CD4-positive, alpha-beta T cell treated with Interleukin-6 for 4 hours (primary cell): ENCODE data around the gene TXNDC15.

Experiments used
- DNase-seq: peaks from one replicate; pipeline ENCODE4 v3.0.0-alpha.2; 2020; ENCODE audit warnings: mixed read lengths

Gene TXNDC15

GRCh38 chr5:134920848-134921575 is 46.8 kb downstream of the TXNDC15 start:
- no peak for DNase-seq

- no peak for DNase-seq
Measured at GRCh38 chr5:134932508-134932907, 58.3 kb downstream of the TXNDC15 start.

GRCh38 chr5:134934202-134934601 is 60.0 kb downstream of the TXNDC15 start:
- DNase-seq: no peak

- DNase-seq: no peak
Measured at GRCh38 chr5:134935711-134936602, 61.8 kb downstream of the TXNDC15 start.

GRCh38 chr5:134937526-134937925 is 63.4 kb downstream of the TXNDC15 start:
- no peak for DNase-seq

GRCh38 chr5:134938030-134938429 is 63.9 kb downstream of the TXNDC15 start:
- no peak for DNase-seq

GRCh38 chr5:134939500-134939899 is 65.3 kb downstream of the TXNDC15 start:
- no peak for DNase-seq

GRCh38 chr5:134943547-134943946 is 69.4 kb downstream of the TXNDC15 start:
- no peak for DNase-seq

GRCh38 chr5:134944630-134945029 is 70.5 kb downstream of the TXNDC15 start:
- no peak for DNase-seq

- no peak for DNase-seq
Measured at GRCh38 chr5:134945041-134945440, 70.9 kb downstream of the TXNDC15 start.

GRCh38 chr5:134948911-134949310 is 74.7 kb downstream of the TXNDC15 start:
- no peak for DNase-seq

- DNase-seq: no peak
Measured at GRCh38 chr5:134949316-134949715, 75.1 kb downstream of the TXNDC15 start.
